KMS-11 (cell line): ENCODE results near the gene GDF9.

Experiments used
- H2AFZ ChIP-seq: fragments of 200-600 bp; sonication (generic); 2 replicates; pipeline ENCODE4 v1.6.1; 2016; ENCODE audit warnings: antibody characterized with exemption, mixed run types, low read depth
- H3K27ac ChIP-seq: fragments of 200-600 bp; sonication (generic); 2 replicates; pipeline ENCODE4 v1.6.1; 2016; ENCODE audit warnings: mild to moderate bottlenecking, mixed run types
- H3K27me3 ChIP-seq: fragments of 200-600 bp; sonication (generic); 2 replicates; pipeline ENCODE4 v1.6.1; 2017; ENCODE audit warnings: mild to moderate bottlenecking, low read depth, mixed run types, moderate library complexity; ENCODE audit not compliant: insufficient read depth
- H3K36me3 ChIP-seq: fragments of 200-600 bp; sonication (generic); 2 replicates; pipeline ENCODE4 v1.6.1; 2017; ENCODE audit warnings: mild to moderate bottlenecking, mixed run types; ENCODE audit not compliant: insufficient read depth
- H3K4me1 ChIP-seq: fragments of 200-600 bp; sonication (generic); 2 replicates; pipeline ENCODE4 v1.6.1; 2016; ENCODE audit warnings: mild to moderate bottlenecking, low read depth, mixed run types; ENCODE audit not compliant: poor library complexity, severe bottlenecking
- H3K4me2 ChIP-seq: fragments of 200-600 bp; sonication (generic); 2 replicates; pipeline ENCODE4 v1.7.0; 2016; ENCODE audit warnings: mild to moderate bottlenecking, mixed run types
- H3K4me3 ChIP-seq: fragments of 200-600 bp; sonication (generic); IDR thresholded peaks from 2 replicates; pipeline ENCODE4 v1.6.1; 2017; ENCODE audit warnings: low read depth, low read length, mixed read lengths; ENCODE audit not compliant: insufficient read depth
- H3K79me2 ChIP-seq: fragments of 200-600 bp; sonication (generic); 2 replicates; pipeline ENCODE4 v1.6.1; 2016; ENCODE audit warnings: low read depth, mixed run types; ENCODE audit not compliant: insufficient read depth
- H3K9ac ChIP-seq: fragments of 200-600 bp; sonication (generic); 2 replicates; pipeline ENCODE4 v1.6.1; 2016; ENCODE audit warnings: mild to moderate bottlenecking, mixed run types
- H4K20me1 ChIP-seq: fragments of 200-600 bp; sonication (generic); 2 replicates; pipeline ENCODE4 v1.6.1; 2016; ENCODE audit warnings: mild to moderate bottlenecking, mixed run types; ENCODE audit not compliant: insufficient read depth
- TF ChIP-seq, protein P1 (sequence below): fragments of 200-600 bp; sonication (generic); conservative IDR thresholded peaks from 2 replicates; pipeline ENCODE4 v1.6.1; 2017; ENCODE audit warnings: low read depth, mild to moderate bottlenecking, antibody characterized with exemption, low read length, moderate library complexity, mixed read lengths

The GDF9 gene

GRCh38 chr5:132814503-132815294, 51.6 kb downstream of the GDF9 start:
- Histone ChIP-seq H3K27me3 (peaks cover 3% of the 10 kb centered on the region; the same call in 1 of the 2 replicates), H3K4me1 (peaks cover 10% of the 10 kb centered on the region), H3K79me2 (no peaks in the 10 kb centered on the region), H2AFZ (no peak overlapping the region), H3K4me3 (no peak overlapping the region), H4K20me1 (no peaks in the 10 kb centered on the region), H3K36me3 (no peaks in the 10 kb centered on the region), H3K9ac (no peak overlapping the region), H3K4me2 (no peak overlapping the region), H3K27ac (no peak overlapping the region)
- TF ChIP-seq, protein P1, sequence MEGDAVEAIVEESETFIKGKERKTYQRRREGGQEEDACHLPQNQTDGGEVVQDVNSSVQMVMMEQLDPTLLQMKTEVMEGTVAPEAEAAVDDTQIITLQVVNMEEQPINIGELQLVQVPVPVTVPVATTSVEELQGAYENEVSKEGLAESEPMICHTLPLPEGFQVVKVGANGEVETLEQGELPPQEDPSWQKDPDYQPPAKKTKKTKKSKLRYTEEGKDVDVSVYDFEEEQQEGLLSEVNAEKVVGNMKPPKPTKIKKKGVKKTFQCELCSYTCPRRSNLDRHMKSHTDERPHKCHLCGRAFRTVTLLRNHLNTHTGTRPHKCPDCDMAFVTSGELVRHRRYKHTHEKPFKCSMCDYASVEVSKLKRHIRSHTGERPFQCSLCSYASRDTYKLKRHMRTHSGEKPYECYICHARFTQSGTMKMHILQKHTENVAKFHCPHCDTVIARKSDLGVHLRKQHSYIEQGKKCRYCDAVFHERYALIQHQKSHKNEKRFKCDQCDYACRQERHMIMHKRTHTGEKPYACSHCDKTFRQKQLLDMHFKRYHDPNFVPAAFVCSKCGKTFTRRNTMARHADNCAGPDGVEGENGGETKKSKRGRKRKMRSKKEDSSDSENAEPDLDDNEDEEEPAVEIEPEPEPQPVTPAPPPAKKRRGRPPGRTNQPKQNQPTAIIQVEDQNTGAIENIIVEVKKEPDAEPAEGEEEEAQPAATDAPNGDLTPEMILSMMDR = no peak

DNA sequence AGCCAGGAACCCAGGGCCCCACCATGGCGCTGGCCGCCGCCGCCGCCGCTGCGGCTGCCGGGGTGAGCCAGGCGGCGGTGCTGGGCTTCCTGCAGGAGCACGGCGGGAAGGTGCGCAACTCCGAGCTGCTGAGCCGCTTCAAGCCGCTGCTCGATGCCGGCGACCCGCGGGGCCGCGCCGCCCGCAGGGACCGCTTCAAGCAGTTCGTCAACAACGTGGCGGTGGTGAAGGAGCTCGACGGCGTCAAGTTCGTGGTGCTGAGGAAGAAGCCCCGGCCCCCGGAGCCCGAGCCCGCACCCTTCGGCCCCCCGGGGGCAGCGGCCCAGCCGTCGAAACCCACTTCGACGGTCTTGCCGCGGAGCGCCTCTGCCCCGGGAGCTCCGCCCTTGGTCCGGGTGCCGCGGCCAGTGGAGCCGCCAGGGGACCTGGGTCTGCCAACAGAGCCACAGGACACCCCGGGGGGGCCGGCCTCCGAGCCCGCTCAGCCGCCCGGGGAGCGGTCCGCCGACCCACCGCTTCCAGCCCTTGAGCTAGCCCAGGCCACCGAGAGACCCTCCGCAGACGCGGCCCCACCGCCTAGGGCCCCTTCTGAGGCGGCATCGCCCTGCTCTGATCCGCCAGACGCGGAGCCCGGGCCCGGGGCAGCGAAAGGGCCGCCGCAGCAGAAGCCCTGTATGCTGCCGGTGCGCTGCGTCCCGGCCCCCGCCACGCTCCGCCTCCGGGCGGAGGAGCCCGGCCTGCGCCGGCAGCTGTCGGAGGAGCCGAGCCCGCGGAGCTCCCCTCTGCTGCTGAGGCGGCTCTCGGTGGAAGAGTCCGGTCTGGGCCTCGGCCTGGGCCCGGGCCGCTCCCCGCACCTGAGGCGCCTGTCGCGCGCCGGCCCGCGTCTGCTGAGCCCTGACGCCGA, 52.4 kb downstream of the GDF9 start:
- no peaks in the 10 kb centered on the region for H3K36me3 ChIP-seq
- H3K27ac ChIP-seq = no peak overlapping the region
- no peak overlapping the region for H3K9ac ChIP-seq
- no peaks in the 10 kb centered on the region for H4K20me1 ChIP-seq
- H3K4me2 ChIP-seq = no peak overlapping the region
- no peak overlapping the region for H2AFZ ChIP-seq
- no peaks in the 10 kb centered on the region for H3K79me2 ChIP-seq
- no peak overlapping the region for H3K4me3 ChIP-seq
- peaks cover 10% of the 10 kb centered on the region for H3K4me1 ChIP-seq
- H3K27me3 ChIP-seq = peaks cover 3% of the 10 kb centered on the region; the same call in 1 of the 2 replicates
- TF ChIP-seq, protein P1 = no peak

- Histone ChIP-seq H2AFZ (no peak within 1 kb of the TSS), H3K79me2 (no peaks in the 10 kb centered on the region), H3K4me2 (no peak within 1 kb of the TSS), H4K20me1 (no peaks in the 10 kb centered on the region), H3K36me3 (no peaks in the 10 kb centered on the region), H3K9ac (no peak within 1 kb of the TSS), H3K4me3 (no peak within 1 kb of the TSS), H3K27me3 (peaks cover 3% of the 10 kb centered on the region; the same call in 1 of the 2 replicates), H3K4me1 (peaks cover 10% of the 10 kb centered on the region), H3K27ac (no peak within 1 kb of the TSS)
- TF ChIP-seq, protein P1 = no peak
These were observed 53.3 kb downstream of the GDF9 start, which contains the start of gene SOWAHA for GRCh38 chr5:132812781-132813598. TSS of gene SOWAHA (plus strand) at chr5:132813302. CDS start at chr5:132813622, 320 bp downstream.

- Histone ChIP-seq H3K79me2 (no peaks in the 10 kb centered on the region), H2AFZ (no peak overlapping the region), H3K4me3 (no peak overlapping the region), H3K36me3 (no peaks in the 10 kb centered on the region), H3K4me2 (no peak overlapping the region), H4K20me1 (no peaks in the 10 kb centered on the region), H3K9ac (no peak overlapping the region), H3K4me1 (peaks cover 10% of the 10 kb centered on the region), H3K27me3 (peaks cover 3% of the 10 kb centered on the region; the same call in 1 of the 2 replicates), H3K27ac (no peak overlapping the region)
- TF ChIP-seq, protein P1 = no peak
These were observed 54.0 kb downstream of the GDF9 start for GRCh38 chr5:132812123-132812765.
